Measurements from ENCODE around the gene RAB20. TPM values are rescaled to one million over a fixed set of nuclear protein-coding genes. Genes with fewer than 3 reads are reported as not detected.

The RAB20 gene
- total RNA-seq, 1 donor from 2014 or later, result 3.8 TPM

GRCh38 chr13:110580800-110581199 is 19.3 kb upstream of the RAB20 start:
- peaks cover 15% of the 10 kb centered on the region for H3K27me3 Mint-ChIP-seq
- no peak overlapping the region for H3K27ac Mint-ChIP-seq
- TF ChIP-seq CTCF (IDR thresholded peaks at IDR 0.05; ENCODE audit: unreplicated experiment), result no peak
- no peak for DNase-seq (ENCODE audit: low spot score, unreplicated experiment)
- no peaks in the 10 kb centered on the region for H3K9me3 Mint-ChIP-seq (ENCODE audit: low read depth)
- peaks cover 10% of the 10 kb centered on the region for H3K4me1 Mint-ChIP-seq (ENCODE audit: low read depth)
- H3K36me3 Mint-ChIP-seq (ENCODE audit: insufficient read depth), result no peaks in the 10 kb centered on the region
- H3K4me3 Mint-ChIP-seq (ENCODE audit: low read depth), result no peak overlapping the region

GRCh38 chr13:110578363-110578762 is 16.8 kb upstream of the RAB20 start:
- no peak for DNase-seq (ENCODE audit: low spot score, unreplicated experiment)

GRCh38 chr13:110576736-110577476 is 15.4 kb upstream of the RAB20 start:
- Mint-ChIP-seq H3K4me1 (ENCODE audit: low read depth) (peaks cover 15% of the 10 kb centered on the region), H3K36me3 (ENCODE audit: insufficient read depth) (no peaks in the 10 kb centered on the region), H3K9me3 (ENCODE audit: low read depth) (no peaks in the 10 kb centered on the region), H3K27me3 (peaks cover 39% of the 10 kb centered on the region), H3K27ac (peak overlapping the region; percentile 33), H3K4me3 (ENCODE audit: low read depth) (no peak overlapping the region)
- no peak for TF ChIP-seq CTCF (IDR thresholded peaks at IDR 0.05; ENCODE audit: unreplicated experiment)
- no peak for DNase-seq (ENCODE audit: low spot score, unreplicated experiment)

More at GRCh38 chr13:110578363-110578762, 16.8 kb upstream of the RAB20 start:
- Mint-ChIP-seq H3K4me1 (ENCODE audit: low read depth) (peaks cover 15% of the 10 kb centered on the region), H3K27ac (no peak overlapping the region), H3K9me3 (ENCODE audit: low read depth) (no peaks in the 10 kb centered on the region), H3K36me3 (ENCODE audit: insufficient read depth) (no peaks in the 10 kb centered on the region), H3K27me3 (peaks cover 35% of the 10 kb centered on the region), H3K4me3 (ENCODE audit: low read depth) (no peak overlapping the region)
- TF ChIP-seq CTCF (IDR thresholded peaks at IDR 0.05; ENCODE audit: unreplicated experiment), result no peak

GRCh38 chr13:110576070-110576394 is 14.5 kb upstream of the RAB20 start:
- DNase-seq (ENCODE audit: low spot score, unreplicated experiment), result no peak
- no peaks in the 10 kb centered on the region for H3K9me3 Mint-ChIP-seq (ENCODE audit: low read depth)
- H3K36me3 Mint-ChIP-seq (ENCODE audit: insufficient read depth), result no peaks in the 10 kb centered on the region
- H3K4me1 Mint-ChIP-seq (ENCODE audit: low read depth), result peaks cover 15% of the 10 kb centered on the region
- no peak for TF ChIP-seq CTCF (IDR thresholded peaks at IDR 0.05; ENCODE audit: unreplicated experiment)
- H3K4me3 Mint-ChIP-seq (ENCODE audit: low read depth), result no peak overlapping the region
- H3K27me3 Mint-ChIP-seq, result peaks cover 46% of the 10 kb centered on the region
- H3K27ac Mint-ChIP-seq, result no peak overlapping the region

DNA sequence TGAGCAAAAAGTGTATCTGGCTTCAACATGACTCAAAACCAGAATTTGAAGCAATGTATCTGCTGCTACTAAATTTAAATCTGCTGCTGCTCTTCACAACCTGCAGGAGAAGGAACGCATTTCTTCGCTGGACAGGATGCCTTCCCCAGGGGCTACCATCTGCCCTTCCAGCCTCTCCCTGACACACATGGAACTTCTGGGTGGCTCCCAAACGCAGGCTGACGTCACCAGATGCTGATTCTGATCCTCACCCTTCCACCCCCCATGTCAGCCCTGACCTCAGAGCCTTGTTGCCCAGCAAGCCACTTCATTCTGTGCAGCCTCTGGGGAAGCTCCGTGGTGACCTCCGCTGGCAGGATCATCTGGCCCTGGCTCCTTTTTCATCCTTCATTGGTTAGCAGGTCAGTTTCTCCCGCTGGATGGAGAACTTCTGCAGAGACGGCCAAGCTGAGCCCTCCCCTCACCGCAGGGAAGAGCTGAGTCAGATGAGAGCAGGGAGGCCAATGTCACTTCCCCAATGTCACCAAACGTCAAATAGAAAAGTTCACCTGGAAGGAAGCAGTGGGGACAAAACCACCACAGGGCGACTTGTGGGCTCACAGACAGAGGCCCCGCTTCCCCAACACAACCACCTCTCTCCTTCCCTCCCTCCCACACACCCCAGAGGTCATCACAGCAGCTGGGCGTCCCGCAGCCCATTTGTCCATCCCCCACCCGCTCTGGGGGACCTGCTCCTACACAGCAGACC is 14.0 kb upstream of the RAB20 start:
- Mint-ChIP-seq H3K27ac (peak overlapping the region; percentile 7), H3K9me3 (ENCODE audit: low read depth) (no peaks in the 10 kb centered on the region), H3K36me3 (ENCODE audit: insufficient read depth) (no peaks in the 10 kb centered on the region), H3K4me3 (ENCODE audit: low read depth) (no peak overlapping the region), H3K4me1 (ENCODE audit: low read depth) (peaks cover 15% of the 10 kb centered on the region), H3K27me3 (peaks cover 47% of the 10 kb centered on the region)
- DNase-seq (ENCODE audit: low spot score, unreplicated experiment), result no peak
- no peak for TF ChIP-seq CTCF (IDR thresholded peaks at IDR 0.05; ENCODE audit: unreplicated experiment)
